ENCODE results near the gene SPATA19.
"Not testable (repeated sequence)": the region's sequence is repeated elsewhere in the genome, so short reads cannot be mapped to it uniquely, and the experiment has no call there.

SPATA19 gene

GRCh38 chr11:133845413-133845812 lies at the start of gene SPATA19:
SPATA19 (minus strand) TSS chr11:133845513; CDS start chr11:133845446, 67 bp downstream.
- DNase-seq (ENCODE audit: low spot score) = no peak

- DNase-seq (ENCODE audit: low spot score) = no peak
These were observed 49.8 kb upstream of the SPATA19 start for GRCh38 chr11:133895061-133895479.

- no peak for DNase-seq (ENCODE audit: low spot score)
These were observed 48.1 kb upstream of the SPATA19 start for GRCh38 chr11:133893381-133893780.

GRCh38 chr11:133892584-133893380 lies 47.5 kb upstream of the SPATA19 start:
- DNase-seq (ENCODE audit: low spot score) = no peak

- no peak for DNase-seq (ENCODE audit: low spot score)
These were observed 46.8 kb upstream of the SPATA19 start for GRCh38 chr11:133892126-133892525.

- no peak for DNase-seq (ENCODE audit: low spot score)
These were observed 44.6 kb upstream of the SPATA19 start for GRCh38 chr11:133889893-133890292.

GRCh38 chr11:133889188-133889587 lies 43.9 kb upstream of the SPATA19 start:
- DNase-seq (ENCODE audit: low spot score) = no peak

GRCh38 chr11:133887692-133888332 lies 42.5 kb upstream of the SPATA19 start:
- no peak for DNase-seq (ENCODE audit: low spot score)

GRCh38 chr11:133886029-133886428 lies 40.7 kb upstream of the SPATA19 start:
- no peak for DNase-seq (ENCODE audit: low spot score)

GRCh38 chr11:133872160-133872559 lies 26.8 kb upstream of the SPATA19 start:
- DNase-seq (ENCODE audit: low spot score) = no peak

- DNase-seq (ENCODE audit: low spot score) = no peak
These were observed 22.1 kb upstream of the SPATA19 start for GRCh38 chr11:133867456-133867855.

GRCh38 chr11:133865466-133865865 lies 20.2 kb upstream of the SPATA19 start:
- DNase-seq (ENCODE audit: low spot score) = no peak

GRCh38 chr11:133864756-133865155 lies 19.4 kb upstream of the SPATA19 start:
- DNase-seq (ENCODE audit: low spot score) = no peak

- DNase-seq (ENCODE audit: low spot score) = no peak
These were observed 14.8 kb upstream of the SPATA19 start for GRCh38 chr11:133860151-133860550.

GRCh38 chr11:133854330-133854960 lies 9.1 kb upstream of the SPATA19 start:
- DNase-seq (ENCODE audit: low spot score) = not testable (repeated sequence)

- no peak for DNase-seq (ENCODE audit: low spot score)
These were observed 1.1 kb downstream of the SPATA19 start for GRCh38 chr11:133844217-133844616.

GRCh38 chr11:133843454-133843987 lies 1.8 kb downstream of the SPATA19 start:
- DNase-seq (ENCODE audit: low spot score) = no peak

GRCh38 chr11:133842730-133843129 lies 2.6 kb downstream of the SPATA19 start:
- no peak for DNase-seq (ENCODE audit: low spot score)

- DNase-seq (ENCODE audit: low spot score) = no peak
These were observed 3.3 kb downstream of the SPATA19 start for GRCh38 chr11:133842053-133842452.

- peak; percentile 18 for DNase-seq (ENCODE audit: low spot score)
These were observed 3.9 kb downstream of the SPATA19 start for GRCh38 chr11:133841279-133842043.

GRCh38 chr11:133840479-133840941 lies 4.8 kb downstream of the SPATA19 start:
- DNase-seq (ENCODE audit: low spot score) = no peak
